ENCODE results near the gene ATP8B3. TPM values are rescaled to one million over a fixed set of nuclear protein-coding genes. Genes with fewer than 3 reads are reported as not detected.

The ATP8B3 gene
- total RNA-seq, 1 donor from 2014 or later: 3.0 TPM

DNA sequence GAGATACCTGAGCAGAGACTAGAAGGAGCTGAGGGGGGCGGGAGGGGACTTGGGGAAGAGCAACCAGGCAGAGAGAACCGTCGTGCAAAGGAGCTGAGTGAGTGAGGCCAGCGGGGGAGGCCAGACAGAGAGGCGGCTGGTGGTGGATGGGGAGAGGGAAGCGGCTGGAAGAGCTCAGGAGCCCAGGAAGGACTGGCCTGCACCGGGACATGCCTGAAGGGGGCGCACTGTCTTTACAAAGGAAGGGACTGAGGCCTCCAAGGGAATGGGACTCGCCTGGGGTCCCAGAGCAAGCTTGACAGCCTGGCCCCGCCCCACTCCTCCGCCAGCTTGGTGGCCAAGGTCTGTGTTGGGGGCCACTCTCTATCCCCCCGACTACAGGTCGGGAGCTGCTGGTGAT, 43.8 kb downstream of the ATP8B3 start:
- H3K4me1 ChIP-seq (ENCODE audit: insufficient read depth, low read length): no peaks in the 10 kb centered on the region
- H3K4me2 ChIP-seq (ENCODE audit: low read length): no peak overlapping the region
- H3K4me1 Mint-ChIP-seq (ENCODE audit: low read depth, unreplicated experiment): no peaks in the 10 kb centered on the region
- no peaks in the 10 kb centered on the region for H3K79me2 ChIP-seq (ENCODE audit: insufficient read depth, low read length)
- H3K27me3 ChIP-seq (ENCODE audit: insufficient read depth, low read length): peaks cover 45% of the 10 kb centered on the region
- H3K36me3 Mint-ChIP-seq (ENCODE audit: low read depth, unreplicated experiment): no peaks in the 10 kb centered on the region
- no peak overlapping the region for H3K27ac ChIP-seq (ENCODE audit: low read depth, low read length)
- no peak overlapping the region for H2AFZ ChIP-seq (ENCODE audit: low read depth, low read length)
- H3K27me3 Mint-ChIP-seq (ENCODE audit: low read depth, unreplicated experiment): peaks cover 63% of the 10 kb centered on the region
- H3K4me3 Mint-ChIP-seq (ENCODE audit: unreplicated experiment): no peak overlapping the region
- peaks cover 8% of the 10 kb centered on the region for H4K20me1 ChIP-seq (ENCODE audit: insufficient read depth, low read length)
- H3K9me3 ChIP-seq (ENCODE audit: insufficient read depth, low read depth, low read length): peaks cover 5% of the 10 kb centered on the region
- no peaks in the 10 kb centered on the region for H3K36me3 ChIP-seq (ENCODE audit: insufficient read depth, low read length)
- H3K27ac Mint-ChIP-seq (ENCODE audit: unreplicated experiment): no peak overlapping the region
- TF ChIP-seq EZH2 (IDR thresholded peaks at IDR 0.05; ENCODE audit: insufficient read depth, low read length) (no peak), CTCF (IDR thresholded peaks at IDR 0.05; ENCODE audit: insufficient read depth, low read depth, low read length) (no peak)
- no peak overlapping the region for H3K9ac ChIP-seq (ENCODE audit: low read length)
- H3K4me3 ChIP-seq (ENCODE audit: insufficient read depth, low read depth, low read length): no peak overlapping the region
- DNase-seq (ENCODE audit: low read depth): no peak
- peaks cover 13% of the 10 kb centered on the region for H3K9me3 Mint-ChIP-seq (ENCODE audit: unreplicated experiment)
- FAIRE-seq: no peak

DNA sequence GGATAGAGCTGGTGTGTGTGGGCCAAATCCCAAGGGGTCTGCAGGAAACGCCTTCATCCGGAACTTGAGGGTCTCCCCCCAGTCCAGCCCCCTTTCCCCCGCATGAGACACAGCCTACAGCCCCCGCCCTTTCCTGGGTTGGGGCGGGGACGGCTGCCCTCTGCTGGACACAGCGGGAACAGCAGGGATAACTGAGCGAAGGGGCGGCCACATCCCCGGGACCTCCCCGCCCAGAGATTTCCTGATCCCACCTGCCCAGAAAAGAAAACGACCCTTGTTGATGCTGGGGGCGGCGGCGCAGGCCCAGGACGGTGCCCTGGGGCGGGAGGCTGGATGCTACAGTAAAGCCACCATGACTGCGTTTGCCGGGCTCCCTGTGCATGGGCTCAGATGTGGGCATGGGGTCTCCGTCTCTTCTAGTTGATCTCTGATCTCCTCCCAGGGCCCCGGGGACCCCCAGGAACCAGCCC, 44.6 kb downstream of the ATP8B3 start:
- peaks cover 8% of the 10 kb centered on the region for H4K20me1 ChIP-seq (ENCODE audit: insufficient read depth, low read length)
- Mint-ChIP-seq H3K27ac (ENCODE audit: unreplicated experiment) (no peak overlapping the region), H3K27me3 (ENCODE audit: low read depth, unreplicated experiment) (peaks cover 64% of the 10 kb centered on the region), H3K4me1 (ENCODE audit: low read depth, unreplicated experiment) (no peaks in the 10 kb centered on the region), H3K36me3 (ENCODE audit: low read depth, unreplicated experiment) (no peaks in the 10 kb centered on the region), H3K4me3 (ENCODE audit: unreplicated experiment) (no peak overlapping the region), H3K9me3 (ENCODE audit: unreplicated experiment) (peaks cover 12% of the 10 kb centered on the region)
- TF ChIP-seq CTCF (IDR thresholded peaks at IDR 0.05; ENCODE audit: insufficient read depth, low read depth, low read length): peak; percentile 57
- TF ChIP-seq EZH2 (IDR thresholded peaks at IDR 0.05; ENCODE audit: insufficient read depth, low read length): no peak
- H3K9me3 ChIP-seq (ENCODE audit: insufficient read depth, low read depth, low read length): peaks cover 5% of the 10 kb centered on the region
- H3K36me3 ChIP-seq (ENCODE audit: insufficient read depth, low read length): no peaks in the 10 kb centered on the region
- H3K79me2 ChIP-seq (ENCODE audit: insufficient read depth, low read length): no peaks in the 10 kb centered on the region
- H3K4me2 ChIP-seq (ENCODE audit: low read length): no peak overlapping the region
- H2AFZ ChIP-seq (ENCODE audit: low read depth, low read length): no peak overlapping the region
- H3K27ac ChIP-seq (ENCODE audit: low read depth, low read length): no peak overlapping the region
- H3K4me1 ChIP-seq (ENCODE audit: insufficient read depth, low read length): no peaks in the 10 kb centered on the region
- H3K27me3 ChIP-seq (ENCODE audit: insufficient read depth, low read length): peaks cover 47% of the 10 kb centered on the region
- FAIRE-seq (no peak), DNase-seq (ENCODE audit: low read depth) (no peak)
- H3K9ac ChIP-seq (ENCODE audit: low read length): no peak overlapping the region
- H3K4me3 ChIP-seq (ENCODE audit: insufficient read depth, low read depth, low read length): no peak overlapping the region

GRCh38 chr19:1766800-1767352, 45.2 kb downstream of the ATP8B3 start:
- H3K4me2 ChIP-seq (ENCODE audit: low read length): no peak overlapping the region
- no peaks in the 10 kb centered on the region for H3K36me3 ChIP-seq (ENCODE audit: insufficient read depth, low read length)
- no peaks in the 10 kb centered on the region for H3K4me1 ChIP-seq (ENCODE audit: insufficient read depth, low read length)
- peaks cover 5% of the 10 kb centered on the region for H3K9me3 ChIP-seq (ENCODE audit: insufficient read depth, low read depth, low read length)
- Mint-ChIP-seq H3K4me1 (ENCODE audit: low read depth, unreplicated experiment) (no peaks in the 10 kb centered on the region), H3K4me3 (ENCODE audit: unreplicated experiment) (no peak overlapping the region), H3K36me3 (ENCODE audit: low read depth, unreplicated experiment) (no peaks in the 10 kb centered on the region), H3K9me3 (ENCODE audit: unreplicated experiment) (peaks cover 10% of the 10 kb centered on the region), H3K27ac (ENCODE audit: unreplicated experiment) (no peak overlapping the region), H3K27me3 (ENCODE audit: low read depth, unreplicated experiment) (peaks cover 62% of the 10 kb centered on the region)
- no peak overlapping the region for H3K9ac ChIP-seq (ENCODE audit: low read length)
- DNase-seq (ENCODE audit: low read depth) (no peak), FAIRE-seq (no peak)
- H3K4me3 ChIP-seq (ENCODE audit: insufficient read depth, low read depth, low read length): no peak overlapping the region
- peaks cover 8% of the 10 kb centered on the region for H4K20me1 ChIP-seq (ENCODE audit: insufficient read depth, low read length)
- TF ChIP-seq CTCF (IDR thresholded peaks at IDR 0.05; ENCODE audit: insufficient read depth, low read depth, low read length) (no peak), EZH2 (IDR thresholded peaks at IDR 0.05; ENCODE audit: insufficient read depth, low read length) (no peak)
- H2AFZ ChIP-seq (ENCODE audit: low read depth, low read length): no peak overlapping the region
- H3K27me3 ChIP-seq (ENCODE audit: insufficient read depth, low read length): peaks cover 53% of the 10 kb centered on the region
- no peak overlapping the region for H3K27ac ChIP-seq (ENCODE audit: low read depth, low read length)
- no peaks in the 10 kb centered on the region for H3K79me2 ChIP-seq (ENCODE audit: insufficient read depth, low read length)
